Measurements from ENCODE around the gene LHX8. TPM values are rescaled to one million over a fixed set of nuclear protein-coding genes. Genes with fewer than 3 reads are reported as not detected.

LHX8 gene
- polyA plus RNA-seq, 1 experiment = 0.06 TPM

GRCh38 chr1:75152092-75152491, 17.9 kb downstream of the LHX8 start:
- Histone ChIP-seq H3K27me3 (ENCODE audit: control insufficient read depth, insufficient read depth, low read length) (no peaks in the 10 kb centered on the region), H3K36me3 (ENCODE audit: control insufficient read depth, insufficient read depth, low read length) (no peaks in the 10 kb centered on the region), H3K4me3 (ENCODE audit: low read depth, low read length) (no peak overlapping the region)
- DNase-seq (ENCODE audit: low read depth) = no peak
- TF ChIP-seq CTCF (IDR thresholded peaks at IDR 0.05; ENCODE audit: insufficient read depth, low read depth, low read length) = no peak
- ChIA-PET POLR2A (no interaction called here), CTCF (no interaction called here)

- H3K4me3 ChIP-seq (ENCODE audit: low read depth, low read length) = no peak overlapping the region
- no peaks in the 10 kb centered on the region for H3K36me3 ChIP-seq (ENCODE audit: control insufficient read depth, insufficient read depth, low read length)
- no peaks in the 10 kb centered on the region for H3K27me3 ChIP-seq (ENCODE audit: control insufficient read depth, insufficient read depth, low read length)
- CTCF ChIA-PET = no interaction called here
- POLR2A ChIA-PET = no interaction called here
- DNase-seq (ENCODE audit: low read depth) = no peak
- TF ChIP-seq CTCF (IDR thresholded peaks at IDR 0.05; ENCODE audit: insufficient read depth, low read depth, low read length) = no peak
Observed at GRCh38 chr1:75159154-75159553, 25.0 kb downstream of the LHX8 start.

GRCh38 chr1:75165264-75165663, 31.1 kb downstream of the LHX8 start:
- H3K36me3 ChIP-seq (ENCODE audit: control insufficient read depth, insufficient read depth, low read length) = no peaks in the 10 kb centered on the region
- H3K4me3 ChIP-seq (ENCODE audit: low read depth, low read length) = no peak overlapping the region
- H3K27me3 ChIP-seq (ENCODE audit: control insufficient read depth, insufficient read depth, low read length) = no peaks in the 10 kb centered on the region
- no peak for TF ChIP-seq CTCF (IDR thresholded peaks at IDR 0.05; ENCODE audit: insufficient read depth, low read depth, low read length)
- ChIA-PET POLR2A (no interaction called here), CTCF (no interaction called here)
- no peak for DNase-seq (ENCODE audit: low read depth)

GRCh38 chr1:75166821-75167220, 32.6 kb downstream of the LHX8 start:
- Histone ChIP-seq H3K27me3 (ENCODE audit: control insufficient read depth, insufficient read depth, low read length) (no peaks in the 10 kb centered on the region), H3K4me3 (ENCODE audit: low read depth, low read length) (no peak overlapping the region), H3K36me3 (ENCODE audit: control insufficient read depth, insufficient read depth, low read length) (no peaks in the 10 kb centered on the region)
- DNase-seq (ENCODE audit: low read depth) = no peak
- TF ChIP-seq CTCF (IDR thresholded peaks at IDR 0.05; ENCODE audit: insufficient read depth, low read depth, low read length) = no peak
- CTCF ChIA-PET = no interaction called here
- POLR2A ChIA-PET = no interaction called here

GRCh38 chr1:75170011-75170410, 35.8 kb downstream of the LHX8 start:
- Histone ChIP-seq H3K36me3 (ENCODE audit: control insufficient read depth, insufficient read depth, low read length) (no peaks in the 10 kb centered on the region), H3K4me3 (ENCODE audit: low read depth, low read length) (no peak overlapping the region), H3K27me3 (ENCODE audit: control insufficient read depth, insufficient read depth, low read length) (no peaks in the 10 kb centered on the region)
- no peak for TF ChIP-seq CTCF (IDR thresholded peaks at IDR 0.05; ENCODE audit: insufficient read depth, low read depth, low read length)
- ChIA-PET CTCF (no interaction called here), POLR2A (no interaction called here)
- no peak for DNase-seq (ENCODE audit: low read depth)

Measured in BJ (cell line).